GM12801 (cell line): ENCODE measurements around the gene IQGAP1.

ENCODE experiments used
- TF ChIP-seq, protein P1 (sequence below): IDR thresholded peaks from one replicate; pipeline ENCODE4 v1.5.1; 2011; ENCODE audit warnings: control low read depth; ENCODE audit not compliant: insufficient read length; ENCODE audit errors: extremely low read depth

IQGAP1 gene

DNA sequence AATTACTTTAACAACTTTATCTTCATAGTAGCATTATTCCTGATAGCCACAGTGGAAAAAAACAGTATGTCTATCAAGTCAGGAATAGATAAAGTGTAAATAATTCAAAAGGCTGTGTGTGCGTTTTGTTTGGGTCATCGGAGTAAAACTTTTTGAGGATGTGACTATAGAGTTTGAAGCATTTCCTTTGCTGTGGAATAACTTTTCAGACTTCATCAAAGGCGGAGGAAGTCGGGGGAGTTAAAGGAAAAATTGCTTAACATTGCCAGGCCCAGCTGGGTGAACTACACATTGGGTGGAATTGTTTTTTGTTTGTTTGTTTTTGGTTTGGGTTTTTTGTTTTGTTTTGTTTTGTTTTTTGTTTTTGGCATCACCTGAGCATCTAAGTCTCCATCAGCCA is 71.3 kb downstream of the IQGAP1 start:
- TF ChIP-seq, protein P1, sequence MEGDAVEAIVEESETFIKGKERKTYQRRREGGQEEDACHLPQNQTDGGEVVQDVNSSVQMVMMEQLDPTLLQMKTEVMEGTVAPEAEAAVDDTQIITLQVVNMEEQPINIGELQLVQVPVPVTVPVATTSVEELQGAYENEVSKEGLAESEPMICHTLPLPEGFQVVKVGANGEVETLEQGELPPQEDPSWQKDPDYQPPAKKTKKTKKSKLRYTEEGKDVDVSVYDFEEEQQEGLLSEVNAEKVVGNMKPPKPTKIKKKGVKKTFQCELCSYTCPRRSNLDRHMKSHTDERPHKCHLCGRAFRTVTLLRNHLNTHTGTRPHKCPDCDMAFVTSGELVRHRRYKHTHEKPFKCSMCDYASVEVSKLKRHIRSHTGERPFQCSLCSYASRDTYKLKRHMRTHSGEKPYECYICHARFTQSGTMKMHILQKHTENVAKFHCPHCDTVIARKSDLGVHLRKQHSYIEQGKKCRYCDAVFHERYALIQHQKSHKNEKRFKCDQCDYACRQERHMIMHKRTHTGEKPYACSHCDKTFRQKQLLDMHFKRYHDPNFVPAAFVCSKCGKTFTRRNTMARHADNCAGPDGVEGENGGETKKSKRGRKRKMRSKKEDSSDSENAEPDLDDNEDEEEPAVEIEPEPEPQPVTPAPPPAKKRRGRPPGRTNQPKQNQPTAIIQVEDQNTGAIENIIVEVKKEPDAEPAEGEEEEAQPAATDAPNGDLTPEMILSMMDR, result no peak

DNA sequence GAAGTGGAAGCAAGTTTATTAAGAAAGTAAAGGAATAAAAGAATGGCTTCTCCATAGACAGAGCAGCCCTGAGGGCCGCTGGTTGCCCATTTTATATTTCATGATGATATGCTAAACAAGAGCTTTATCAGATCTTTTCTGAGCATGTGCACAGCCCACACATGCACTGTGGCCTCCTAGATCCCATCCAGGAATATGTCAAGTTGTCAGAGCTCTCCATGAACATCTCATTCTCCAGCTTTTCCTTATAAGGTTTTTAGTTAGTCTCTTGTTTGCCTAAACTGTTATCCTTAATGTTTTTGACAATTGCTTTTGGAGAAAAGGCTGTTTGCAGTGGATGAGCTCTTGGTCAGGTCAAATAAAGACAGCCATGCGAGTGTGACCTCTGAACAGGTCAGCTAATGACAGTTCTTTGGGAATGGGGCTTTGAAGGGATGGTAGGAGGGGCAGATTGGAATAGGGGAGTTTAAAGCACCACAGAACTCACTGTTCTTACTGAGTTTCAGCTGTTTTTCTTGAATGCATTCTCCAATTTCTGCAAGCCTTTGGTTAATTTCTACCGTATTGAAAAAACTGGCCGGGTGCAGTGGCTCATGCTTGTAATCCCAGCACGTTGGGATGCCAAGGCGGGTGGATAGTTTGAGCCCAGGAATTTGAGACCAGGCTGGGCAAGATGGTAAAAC is 72.2 kb downstream of the IQGAP1 start:
- TF ChIP-seq, protein P1, result no peak

DNA sequence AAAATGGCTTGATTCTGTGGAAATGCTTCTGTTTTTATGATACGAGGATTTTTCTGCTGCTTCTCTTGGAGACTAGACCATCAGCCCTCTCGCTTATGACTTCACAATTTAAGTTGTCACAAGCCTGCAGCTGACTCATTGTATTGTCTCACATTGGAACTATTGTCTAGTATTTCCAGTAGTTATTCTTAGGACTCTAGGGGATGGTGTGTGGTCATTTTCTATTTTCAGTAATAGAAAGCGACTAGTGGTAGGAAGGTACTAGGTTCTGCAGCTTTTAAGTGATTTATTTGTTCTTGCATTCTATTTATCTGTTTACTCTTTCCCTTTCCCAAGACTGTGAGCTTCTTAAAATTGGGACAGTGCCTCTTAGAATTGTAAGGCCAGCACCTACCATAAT is 75.3 kb downstream of the IQGAP1 start:
- TF ChIP-seq, protein P1, result no peak

DNA sequence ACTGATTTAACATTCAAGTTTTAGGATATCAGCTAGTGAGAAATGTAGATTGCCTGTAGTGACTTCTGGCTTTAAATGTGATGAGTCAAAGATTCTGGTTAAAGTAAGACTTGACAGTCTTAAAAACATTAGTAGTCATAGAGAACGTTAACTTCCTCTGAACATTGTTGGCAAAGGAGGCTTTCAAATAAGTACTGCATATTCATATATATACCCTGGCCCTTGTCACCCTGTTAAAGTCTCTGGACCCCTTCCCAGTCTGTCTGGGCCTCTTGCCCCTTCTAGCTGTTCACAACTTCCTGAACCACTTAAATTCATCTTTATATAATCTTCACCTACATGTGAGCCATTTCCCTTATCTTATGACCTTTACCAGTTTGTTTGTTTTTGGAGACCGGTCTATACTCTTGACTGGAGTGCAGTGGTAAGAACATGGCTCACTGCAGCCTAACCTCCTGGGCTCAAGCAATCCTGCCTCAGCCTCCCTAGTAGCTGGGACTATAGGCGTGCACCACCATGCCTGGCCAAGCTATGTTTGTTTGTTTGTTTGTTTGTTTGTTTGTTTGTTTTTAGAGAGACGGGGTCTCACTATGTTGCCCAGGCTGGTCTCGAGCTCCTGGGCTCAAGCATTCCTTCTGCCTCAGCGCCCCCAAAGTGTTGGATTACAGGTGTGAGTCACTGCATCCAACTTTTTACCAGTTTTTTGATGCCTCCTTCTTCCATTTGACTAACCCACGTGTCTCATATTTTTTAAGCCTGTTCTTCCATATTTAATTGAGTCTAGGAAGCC is 77.3 kb downstream of the IQGAP1 start:
- TF ChIP-seq, protein P1, result no peak

DNA sequence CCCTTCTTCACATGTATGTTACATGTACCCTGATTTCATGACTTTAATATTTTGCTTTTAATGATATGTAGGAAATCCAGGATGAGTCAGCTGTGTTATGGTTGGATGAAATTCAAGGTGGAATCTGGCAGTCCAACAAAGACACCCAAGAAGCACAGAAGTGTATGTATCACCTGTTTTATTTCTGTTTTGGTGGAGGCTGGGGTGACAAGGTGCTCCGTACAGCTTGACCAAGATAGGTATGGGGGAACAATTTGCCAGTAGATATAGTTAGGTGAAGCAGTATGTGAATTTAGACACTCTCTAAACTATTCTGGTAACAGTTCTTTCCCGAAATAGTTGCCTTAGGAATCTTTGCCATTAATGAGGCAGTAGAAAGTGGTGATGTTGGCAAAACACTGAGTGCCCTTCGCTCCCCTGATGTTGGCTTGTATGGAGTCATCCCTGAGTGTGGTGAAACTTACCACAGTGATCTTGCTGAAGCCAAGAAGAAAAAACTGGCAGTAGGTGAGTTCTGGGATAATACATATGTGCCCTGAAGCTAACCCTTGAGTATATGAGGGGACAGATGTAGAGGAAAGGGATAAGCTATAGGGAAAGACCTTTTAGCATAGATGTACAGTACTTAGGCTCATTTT is 78.0 kb downstream of the IQGAP1 start:
- TF ChIP-seq, protein P1, result no peak

DNA sequence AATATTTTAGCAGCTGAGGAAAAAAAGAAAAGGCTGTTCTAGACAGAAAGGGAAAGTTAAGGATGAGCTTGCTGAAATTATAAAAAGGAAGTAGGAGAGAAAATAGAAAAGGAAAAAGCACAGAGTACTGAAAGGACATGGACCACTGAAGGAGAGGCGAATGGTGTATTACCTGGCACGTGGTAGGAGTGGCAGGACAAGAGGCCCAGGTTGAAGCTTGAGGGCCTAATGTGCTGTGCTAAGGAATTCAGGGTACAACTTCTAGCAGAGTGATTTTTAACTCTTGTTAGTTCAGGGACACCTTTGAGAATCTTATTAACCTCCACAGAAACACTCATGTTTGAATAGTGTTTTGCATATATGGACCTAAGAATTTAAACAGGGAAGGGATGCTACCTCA is 81.7 kb downstream of the IQGAP1 start:
- TF ChIP-seq, protein P1, result no peak

DNA sequence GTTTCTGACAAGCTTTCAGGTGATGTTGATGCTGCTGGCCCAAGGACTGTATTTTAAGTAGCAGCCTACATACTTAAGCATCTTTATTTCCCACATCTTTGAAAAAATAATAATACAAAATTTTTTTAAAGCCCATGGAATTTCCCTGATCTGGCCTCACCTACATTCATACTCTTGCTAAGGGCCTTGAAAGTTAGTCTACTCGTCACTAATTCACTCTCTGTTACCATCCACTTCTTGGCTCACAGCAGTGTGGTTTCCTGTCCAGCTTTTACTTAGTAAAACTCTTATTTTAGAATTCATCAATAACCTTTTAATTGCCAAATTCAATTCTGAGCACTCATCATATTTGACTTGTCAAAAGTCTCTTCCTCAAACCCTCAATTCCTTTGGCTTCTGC is 82.4 kb downstream of the IQGAP1 start:
- TF ChIP-seq, protein P1, result no peak
